Measurements from ENCODE around the gene NTM. TPM values are rescaled to one million over a fixed set of nuclear protein-coding genes. Genes with fewer than 3 reads are reported as not detected.

NTM gene
- total RNA-seq, 2 donors from 2014 or later, result 0.26 to 3.6 TPM

DNA sequence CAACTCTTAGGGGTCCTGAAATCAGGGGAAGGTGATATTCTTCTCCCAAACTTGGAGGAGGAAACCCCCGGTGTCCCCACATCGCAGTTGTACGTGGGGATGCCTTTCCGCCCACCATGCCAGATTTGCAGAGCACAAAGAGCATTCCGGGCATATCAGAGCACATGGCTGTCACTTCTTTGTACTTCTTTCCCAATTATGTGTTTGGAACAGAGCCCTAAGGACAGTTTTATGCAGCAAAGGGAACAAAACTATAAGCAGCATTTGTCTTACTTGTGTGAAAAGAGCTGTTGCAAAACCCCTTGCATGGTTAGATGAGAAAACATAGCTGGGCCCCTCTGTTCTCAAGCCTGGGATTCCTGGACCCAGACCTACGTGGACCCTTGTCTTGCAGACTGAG lies 41.2 kb downstream of the NTM start:
- no peaks in the 10 kb centered on the region for H3K36me3 ChIP-seq (replicated peaks in 1 of 2; ENCODE audit: insufficient read depth in 1 of 2, low read depth in 2 of 2)
- ATAC-seq, result no peak
- intact Hi-C loops (cut with DNase I), result no loop called here
- 69 to 74% methylated on average over 6 of the region's 6 CpGs for WGBS, 2 donors
- no peaks in the 10 kb centered on the region for H3K4me1 ChIP-seq
- DNase-seq, result no peak
- no peaks in the 10 kb centered on the region for H3K27me3 ChIP-seq
- H3K4me3 ChIP-seq, result no peak overlapping the region
- TF ChIP-seq, protein P1, sequence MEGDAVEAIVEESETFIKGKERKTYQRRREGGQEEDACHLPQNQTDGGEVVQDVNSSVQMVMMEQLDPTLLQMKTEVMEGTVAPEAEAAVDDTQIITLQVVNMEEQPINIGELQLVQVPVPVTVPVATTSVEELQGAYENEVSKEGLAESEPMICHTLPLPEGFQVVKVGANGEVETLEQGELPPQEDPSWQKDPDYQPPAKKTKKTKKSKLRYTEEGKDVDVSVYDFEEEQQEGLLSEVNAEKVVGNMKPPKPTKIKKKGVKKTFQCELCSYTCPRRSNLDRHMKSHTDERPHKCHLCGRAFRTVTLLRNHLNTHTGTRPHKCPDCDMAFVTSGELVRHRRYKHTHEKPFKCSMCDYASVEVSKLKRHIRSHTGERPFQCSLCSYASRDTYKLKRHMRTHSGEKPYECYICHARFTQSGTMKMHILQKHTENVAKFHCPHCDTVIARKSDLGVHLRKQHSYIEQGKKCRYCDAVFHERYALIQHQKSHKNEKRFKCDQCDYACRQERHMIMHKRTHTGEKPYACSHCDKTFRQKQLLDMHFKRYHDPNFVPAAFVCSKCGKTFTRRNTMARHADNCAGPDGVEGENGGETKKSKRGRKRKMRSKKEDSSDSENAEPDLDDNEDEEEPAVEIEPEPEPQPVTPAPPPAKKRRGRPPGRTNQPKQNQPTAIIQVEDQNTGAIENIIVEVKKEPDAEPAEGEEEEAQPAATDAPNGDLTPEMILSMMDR (IDR thresholded peaks at IDR 0.05), result no peak
- TF ChIP-seq POLR2A (IDR thresholded peaks at IDR 0.05), result no peak
- no peak overlapping the region for H3K27ac ChIP-seq
- no peaks in the 10 kb centered on the region for H3K9me3 ChIP-seq

DNA sequence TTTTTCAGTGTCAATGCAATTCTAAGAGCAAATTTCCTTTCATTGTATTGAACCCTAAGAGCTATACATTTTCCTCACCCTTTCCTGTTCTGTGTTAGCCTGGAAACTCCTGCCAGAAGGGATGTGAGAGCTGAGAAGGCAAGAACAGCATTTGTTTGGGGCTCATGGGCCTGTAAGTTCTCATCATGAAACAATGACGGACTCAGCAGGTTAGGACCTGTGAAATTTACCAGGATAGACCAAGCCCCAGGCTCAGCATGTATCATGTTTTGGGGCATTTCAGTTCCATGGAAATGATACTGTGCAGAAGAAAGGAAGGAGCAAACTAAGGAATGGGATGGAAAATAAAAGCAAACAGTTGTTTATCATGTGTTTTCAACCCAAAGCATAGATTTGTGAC lies 41.6 kb downstream of the NTM start:
- DNase-seq, result no peak
- intact Hi-C loops (cut with DNase I), result no loop called here
- WGBS, 2 donors, result 74 to 78% methylated on average over 1 of the region's 1 CpG

DNA sequence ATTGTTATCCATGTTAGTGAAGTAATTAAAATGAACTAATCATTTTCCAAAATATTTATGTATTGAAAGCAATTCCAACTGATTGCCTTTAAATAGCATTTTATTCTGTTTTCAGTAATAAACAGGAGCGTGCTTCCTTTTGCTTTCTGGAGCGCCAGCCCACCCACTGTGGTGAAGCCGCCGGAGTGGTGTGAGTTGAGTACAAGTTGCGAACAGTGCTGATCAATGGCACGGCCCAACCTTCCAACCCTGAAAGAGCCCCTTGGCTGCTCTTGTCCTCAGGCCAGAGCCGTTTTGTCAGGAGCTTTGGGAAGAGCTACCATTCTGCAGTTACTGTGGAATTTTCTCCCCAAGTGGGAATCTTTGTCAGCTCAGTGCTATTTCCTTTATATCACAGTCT lies 42.8 kb downstream of the NTM start:
- ATAC-seq (no peak), DNase-seq (no peak)
- 89 to 91% methylated on average over 7 of the region's 7 CpGs for WGBS, 2 donors
- no peaks in the 10 kb centered on the region for H3K27me3 ChIP-seq
- no peak for TF ChIP-seq POLR2A (IDR thresholded peaks at IDR 0.05)
- TF ChIP-seq, protein P1 (IDR thresholded peaks at IDR 0.05), result no peak
- H3K4me3 ChIP-seq, result no peak overlapping the region
- no peak overlapping the region for H3K27ac ChIP-seq
- no peaks in the 10 kb centered on the region for H3K9me3 ChIP-seq
- H3K4me1 ChIP-seq, result no peaks in the 10 kb centered on the region
- intact Hi-C loops (cut with DNase I), result no loop called here
- H3K36me3 ChIP-seq (replicated peaks in 1 of 2; ENCODE audit: insufficient read depth in 1 of 2, low read depth in 2 of 2), result no peaks in the 10 kb centered on the region

More for the DNA sequence above, 41.6 kb downstream of the NTM start:
- Histone ChIP-seq H3K36me3 (replicated peaks in 1 of 2; ENCODE audit: insufficient read depth in 1 of 2, low read depth in 2 of 2) (no peaks in the 10 kb centered on the region), H3K27me3 (no peaks in the 10 kb centered on the region), H3K27ac (no peak overlapping the region), H3K4me3 (no peak overlapping the region), H3K9me3 (no peaks in the 10 kb centered on the region), H3K4me1 (no peaks in the 10 kb centered on the region)
- no peak for ATAC-seq
- TF ChIP-seq, protein P1 (IDR thresholded peaks at IDR 0.05), result no peak
- no peak for TF ChIP-seq POLR2A (IDR thresholded peaks at IDR 0.05)

DNA sequence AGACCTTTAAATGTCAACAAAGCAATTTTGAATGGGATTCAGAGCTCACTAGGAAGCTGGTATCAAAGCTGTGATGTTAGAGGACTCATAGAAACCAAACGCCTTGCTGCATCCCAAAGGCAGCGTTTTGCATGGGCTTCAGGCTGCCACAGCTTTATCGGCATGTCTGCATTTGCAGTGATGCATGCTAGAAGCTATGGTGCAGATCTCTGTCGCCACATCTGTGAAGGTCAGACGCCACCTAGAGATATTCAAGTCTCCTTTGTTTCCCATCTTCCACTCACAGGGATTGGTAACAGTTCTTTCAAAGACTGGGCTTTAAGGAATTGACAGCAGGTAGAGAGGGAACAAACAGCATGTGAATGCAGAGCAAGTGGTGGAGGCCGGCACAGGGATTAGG lies 47.8 kb downstream of the NTM start:
- H3K27ac ChIP-seq, result no peak overlapping the region
- H3K9me3 ChIP-seq, result no peaks in the 10 kb centered on the region
- no peak overlapping the region for H3K4me3 ChIP-seq
- H3K4me1 ChIP-seq, result no peaks in the 10 kb centered on the region
- no peaks in the 10 kb centered on the region for H3K27me3 ChIP-seq
- TF ChIP-seq POLR2A (IDR thresholded peaks at IDR 0.05), result no peak
- TF ChIP-seq, protein P1 (IDR thresholded peaks at IDR 0.05), result no peak
- WGBS, 2 donors, result 73 to 84% methylated on average over 6 of the region's 6 CpGs
- no peaks in the 10 kb centered on the region for H3K36me3 ChIP-seq (replicated peaks in 1 of 2; ENCODE audit: insufficient read depth in 1 of 2, low read depth in 2 of 2)
- no peak for ATAC-seq
- DNase-seq, result no peak
- intact Hi-C loops (cut with DNase I), result no loop called here

DNA sequence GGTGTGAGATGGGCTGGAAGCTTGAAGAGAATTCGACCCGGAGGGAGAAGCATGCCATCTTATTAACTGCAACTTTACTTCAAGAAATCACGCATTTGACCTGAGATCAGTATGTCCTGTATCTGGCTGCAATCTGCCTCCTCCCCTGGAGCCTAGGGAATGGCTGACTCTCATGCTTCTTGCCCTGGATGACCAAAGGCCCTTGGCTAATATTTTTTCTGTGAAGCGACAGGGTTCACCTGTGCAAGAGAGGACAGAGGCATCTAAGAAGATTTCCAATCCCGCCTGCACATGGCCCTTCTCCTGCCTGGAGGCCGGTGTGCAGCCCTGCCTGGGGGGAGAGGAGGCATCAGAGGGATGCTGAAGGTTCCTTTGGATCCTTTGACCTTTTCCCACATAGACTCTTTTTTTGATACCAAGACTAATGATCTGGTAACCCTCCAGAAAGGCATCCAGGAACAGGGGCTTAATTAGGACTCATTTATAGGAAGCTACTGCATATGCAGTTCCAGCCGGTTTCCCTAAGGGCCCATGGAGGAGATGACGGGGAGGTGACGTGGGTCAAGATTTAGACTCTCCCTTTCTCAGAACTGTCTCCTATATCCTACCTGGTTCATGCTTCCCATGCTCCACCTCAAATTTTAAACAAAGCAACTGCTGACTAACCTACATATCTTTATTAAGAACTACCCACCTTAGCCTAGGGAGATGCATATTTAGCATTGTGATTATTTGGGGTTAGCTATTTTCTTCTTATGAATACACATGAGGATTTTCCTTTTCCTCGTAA lies 50.8 kb downstream of the NTM start:
- no peak for TF ChIP-seq POLR2A (IDR thresholded peaks at IDR 0.05)
- TF ChIP-seq, protein P1 (IDR thresholded peaks at IDR 0.05), result no peak
- ATAC-seq (no peak), DNase-seq (no peak)
- intact Hi-C loops (cut with DNase I), result no loop called here
- Histone ChIP-seq H3K4me3 (no peak overlapping the region), H3K27me3 (no peaks in the 10 kb centered on the region), H3K36me3 (replicated peaks in 1 of 2; ENCODE audit: insufficient read depth in 1 of 2, low read depth in 2 of 2) (no peaks in the 10 kb centered on the region), H3K9me3 (no peaks in the 10 kb centered on the region), H3K4me1 (peaks cover 13% of the 10 kb centered on the region), H3K27ac (no peak overlapping the region)
- 87 to 91% methylated on average over 10 of the region's 10 CpGs for WGBS, 2 donors
